Measurements from ENCODE around the gene SPX. TPM values are rescaled to one million over a fixed set of nuclear protein-coding genes. Genes with fewer than 3 reads are reported as not detected.

The SPX gene
- polyA plus RNA-seq, 3 donors = 12.7 to 16.6 (median 14.6) TPM

- no peak for DNase-seq
Observed at GRCh38 chr12:21571046-21571445, 45.0 kb downstream of the SPX start.

GRCh38 chr12:21573733-21574358, 47.8 kb downstream of the SPX start:
- DNase-seq = no peak

- DNase-seq = no peak
Observed at GRCh38 chr12:21576431-21576830, 50.3 kb downstream of the SPX start.

DNA sequence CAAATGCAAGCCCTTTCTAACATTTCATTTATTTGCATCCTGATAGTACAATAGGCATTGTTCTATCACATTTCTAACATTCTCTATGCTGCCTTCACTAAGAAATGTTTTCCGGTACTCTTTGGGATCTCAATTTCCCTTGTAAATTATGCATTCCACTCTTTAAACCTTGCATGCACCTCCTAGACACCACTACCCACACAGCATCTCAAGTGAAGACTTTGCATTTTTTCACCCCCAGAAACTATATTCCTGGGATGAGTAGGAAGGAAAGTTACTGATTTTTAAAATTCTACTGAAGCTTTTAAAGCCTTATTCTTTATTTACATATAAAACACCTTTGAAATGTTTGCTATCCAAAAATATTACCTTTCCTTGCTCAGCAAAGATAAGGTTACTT, 51.4 kb downstream of the SPX start:
- DNase-seq = no peak

- no peak for DNase-seq
Observed at GRCh38 chr12:21580748-21581516, 54.8 kb downstream of the SPX start.

Other genes with a start within 250 kb of the SPX start
- under 1 TPM; 0.10 to 0.28 (median 0.11) TPM for gene SLCO1A2, start 191.4 kb upstream of the SPX start, polyA plus RNA-seq (ENCODE audit: insufficient read length in 3 of 3)
- not detected for gene IAPP, start 153.4 kb upstream of the SPX start, polyA plus RNA-seq (ENCODE audit: insufficient read length in 3 of 3)
- gene PYROXD1, start 88.6 kb upstream of the SPX start, polyA plus RNA-seq (ENCODE audit: insufficient read length in 3 of 3) = 10 to 100 TPM; 14.4 to 17.9 (median 17.8) TPM
- gene RECQL, start 24.7 kb upstream of the SPX start, polyA plus RNA-seq (ENCODE audit: insufficient read length in 3 of 3) = 10 to 100 TPM; 27.1 to 29.8 (median 28.3) TPM
- 10 to 100 TPM; 32.7 to 39.5 (median 38.4) TPM for gene GOLT1B, start 24.5 kb upstream of the SPX start, polyA plus RNA-seq (ENCODE audit: insufficient read length in 3 of 3)
- under 1 TPM in 2 of 3 donors, not detected in 1; 0.08 to 0.11 TPM for gene GYS2, start 78.6 kb downstream of the SPX start, polyA plus RNA-seq (ENCODE audit: insufficient read length in 3 of 3)
- gene LDHB, start 131.5 kb downstream of the SPX start, polyA plus RNA-seq (ENCODE audit: insufficient read length in 3 of 3) = 1,000 to 10,000 TPM; 1,421 to 1,589 (median 1,556) TPM
- 10 to 100 TPM; 19.4 to 22.8 (median 20.5) TPM for gene KCNJ8, start 248.4 kb downstream of the SPX start, polyA plus RNA-seq (ENCODE audit: insufficient read length in 3 of 3)

Measured in renal pelvis (tissue), 4 donors.